Measurements from ENCODE around the gene TLR10. TPM values are rescaled to one million over a fixed set of nuclear protein-coding genes. Genes with fewer than 3 reads are reported as not detected.

The TLR10 gene
- total RNA-seq, 1 experiment from 2014 or later = not detected

- no peak for DNase-seq
- no peak overlapping the region for H3K4me2 ChIP-seq (ENCODE audit: low read length)
- intact Hi-C loops (cut with micrococcal nuclease) = no loop called here
- ChIA-PET POLR2A (ENCODE audit: unreplicated experiment) (no interaction called here), CTCF (no interaction called here)
- no peaks in the 10 kb centered on the region for H3F3A ChIP-seq (ENCODE audit: low read length, unreplicated experiment)
- no peaks in the 10 kb centered on the region for H4K20me1 ChIP-seq (ENCODE audit: low read length)
- no peaks in the 10 kb centered on the region for H3K79me2 ChIP-seq (ENCODE audit: low read length)
- BruUV-seq (replicated peaks) = no TSS peak
- no peak overlapping the region for H3K27ac ChIP-seq (ENCODE audit: low read length)
- no peaks in the 10 kb centered on the region for H3K9me2 ChIP-seq (replicated peaks; ENCODE audit: low read length)
- H3K36me3 ChIP-seq (ENCODE audit: low read depth, low read length) = no peaks in the 10 kb centered on the region
- H3K4me3 ChIP-seq (ENCODE audit: low read length) = no peak overlapping the region
- no peaks in the 10 kb centered on the region for H3K4me1 ChIP-seq (ENCODE audit: insufficient read depth, low read length)
- H3K27me3 ChIP-seq (ENCODE audit: low read length) = no peaks in the 10 kb centered on the region
- TF ChIP-seq EZH2 (IDR thresholded peaks at IDR 0.05; ENCODE audit: low read length, unreplicated experiment) (no peak), EZH2phosphoT487 (IDR thresholded peaks at IDR 0.05; ENCODE audit: borderline replicate concordance, low read length) (no peak), CTCF (conservative IDR thresholded peaks at IDR 0.05; ENCODE audit: low read depth, low read length) (no peak)
- no peaks in the 10 kb centered on the region for H3K9me3 ChIP-seq (ENCODE audit: low read length)
- H3K9ac ChIP-seq (ENCODE audit: low read length) = no peak overlapping the region
- no peak for ATAC-seq
- H2AFZ ChIP-seq (ENCODE audit: low read length) = no peak overlapping the region
Measured at GRCh38 chr4:38738940-38739803, 43.6 kb downstream of the TLR10 start.

- Histone ChIP-seq H3K27ac (ENCODE audit: low read length) (no peak overlapping the region), H3F3A (ENCODE audit: low read length, unreplicated experiment) (no peaks in the 10 kb centered on the region), H3K4me1 (ENCODE audit: insufficient read depth, low read length) (peaks cover 2% of the 10 kb centered on the region), H3K9me2 (replicated peaks; ENCODE audit: low read length) (no peaks in the 10 kb centered on the region), H2AFZ (ENCODE audit: low read length) (no peak overlapping the region), H3K36me3 (ENCODE audit: low read depth, low read length) (no peaks in the 10 kb centered on the region; the same call in 1 of the 2 replicates), H3K27me3 (ENCODE audit: low read length) (no peaks in the 10 kb centered on the region), H3K9me3 (ENCODE audit: low read length) (no peaks in the 10 kb centered on the region), H3K9ac (ENCODE audit: low read length) (no peak overlapping the region), H3K4me3 (ENCODE audit: low read length) (no peak overlapping the region), H3K4me2 (ENCODE audit: low read length) (no peak overlapping the region), H4K20me1 (ENCODE audit: low read length) (no peaks in the 10 kb centered on the region), H3K79me2 (ENCODE audit: low read length) (no peaks in the 10 kb centered on the region)
- ChIA-PET POLR2A (ENCODE audit: unreplicated experiment) (no interaction called here), CTCF (no interaction called here)
- BruUV-seq (replicated peaks) = no TSS peak
- ATAC-seq (no peak), DNase-seq (no peak)
- intact Hi-C loops (cut with micrococcal nuclease) = no loop called here
- TF ChIP-seq EZH2phosphoT487 (IDR thresholded peaks at IDR 0.05; ENCODE audit: borderline replicate concordance, low read length) (no peak), CTCF (conservative IDR thresholded peaks at IDR 0.05; ENCODE audit: low read depth, low read length) (no peak), EZH2 (IDR thresholded peaks at IDR 0.05; ENCODE audit: low read length, unreplicated experiment) (no peak)
Measured at GRCh38 chr4:38735870-38736269, 46.9 kb downstream of the TLR10 start.

GRCh38 chr4:38734911-38735310, 47.9 kb downstream of the TLR10 start:
- ChIA-PET CTCF (no interaction called here), POLR2A (ENCODE audit: unreplicated experiment) (no interaction called here)
- no peaks in the 10 kb centered on the region for H3K79me2 ChIP-seq (ENCODE audit: low read length)
- no peaks in the 10 kb centered on the region; the same call in 1 of the 2 replicates for H3K36me3 ChIP-seq (ENCODE audit: low read depth, low read length)
- H3K9ac ChIP-seq (ENCODE audit: low read length) = no peak overlapping the region
- H4K20me1 ChIP-seq (ENCODE audit: low read length) = no peaks in the 10 kb centered on the region
- H3F3A ChIP-seq (ENCODE audit: low read length, unreplicated experiment) = no peaks in the 10 kb centered on the region
- no peak overlapping the region for H3K4me3 ChIP-seq (ENCODE audit: low read length)
- no peak overlapping the region for H3K27ac ChIP-seq (ENCODE audit: low read length)
- intact Hi-C loops (cut with micrococcal nuclease) = no loop called here
- no peaks in the 10 kb centered on the region for H3K9me2 ChIP-seq (replicated peaks; ENCODE audit: low read length)
- TF ChIP-seq CTCF (conservative IDR thresholded peaks at IDR 0.05; ENCODE audit: low read depth, low read length) = no peak
- TF ChIP-seq EZH2 (IDR thresholded peaks at IDR 0.05; ENCODE audit: low read length, unreplicated experiment) = no peak
- no peak for TF ChIP-seq EZH2phosphoT487 (IDR thresholded peaks at IDR 0.05; ENCODE audit: borderline replicate concordance, low read length)
- DNase-seq = no peak
- H3K4me1 ChIP-seq (ENCODE audit: insufficient read depth, low read length) = peaks cover 6% of the 10 kb centered on the region
- H3K4me2 ChIP-seq (ENCODE audit: low read length) = no peak overlapping the region
- BruUV-seq (replicated peaks) = no TSS peak
- no peak for ATAC-seq
- H3K9me3 ChIP-seq (ENCODE audit: low read length) = no peaks in the 10 kb centered on the region
- no peaks in the 10 kb centered on the region for H3K27me3 ChIP-seq (ENCODE audit: low read length)
- H2AFZ ChIP-seq (ENCODE audit: low read length) = no peak overlapping the region

Data from PC-3 (cell line).